ENCODE results near the gene HAUS3.

The HAUS3 gene

GRCh38 chr4:2248044-2248780 is 6.3 kb upstream of the HAUS3 start (continued):
- TF ChIP-seq CSDC2 (CRISPR knock-in tag; IDR thresholded peaks at IDR 0.05) (no peak), ZFP3 (CRISPR knock-in tag; IDR thresholded peaks at IDR 0.05) (no peak), ZNF8 (CRISPR knock-in tag; IDR thresholded peaks at IDR 0.05) (no peak), PPARA (CRISPR knock-in tag; IDR thresholded peaks at IDR 0.05; ENCODE audit: borderline replicate concordance) (no peak), TSHZ2 (CRISPR knock-in tag; IDR thresholded peaks at IDR 0.05) (no peak)

GRCh38 chr4:2247128-2248043 is 5.5 kb upstream of the HAUS3 start:
- ATAC-seq = no peak
- TF ChIP-seq ISL1 (CRISPR knock-in tag; IDR thresholded peaks at IDR 0.05) = no peak
- no peak for TF ChIP-seq ZNF70 (CRISPR knock-in tag; IDR thresholded peaks at IDR 0.05)
- no peak for TF ChIP-seq ZNF8 (CRISPR knock-in tag; IDR thresholded peaks at IDR 0.05)
- no peak for TF ChIP-seq TSHZ2 (CRISPR knock-in tag; IDR thresholded peaks at IDR 0.05)
- no peak for TF ChIP-seq BACH2 (CRISPR knock-in tag; IDR thresholded peaks at IDR 0.05; ENCODE audit: borderline replicate concordance)
- no peak for TF ChIP-seq SNAI2 (CRISPR knock-in tag; IDR thresholded peaks at IDR 0.05)
- no peak for TF ChIP-seq TCF4 (CRISPR knock-in tag; IDR thresholded peaks at IDR 0.05; ENCODE audit: borderline replicate concordance)
- no peak for TF ChIP-seq CSRNP3 (CRISPR knock-in tag; IDR thresholded peaks at IDR 0.05)
- TF ChIP-seq ESRRG (CRISPR knock-in tag; IDR thresholded peaks at IDR 0.05) = no peak
- no peak for TF ChIP-seq ZFP3 (CRISPR knock-in tag; IDR thresholded peaks at IDR 0.05)
- TF ChIP-seq ZNF565 (CRISPR knock-in tag; conservative IDR thresholded peaks at IDR 0.05; ENCODE audit: low read depth) = no peak

- no peak for TF ChIP-seq TCF4 (CRISPR knock-in tag; IDR thresholded peaks at IDR 0.05; ENCODE audit: borderline replicate concordance)
- no peak for TF ChIP-seq ZNF8 (CRISPR knock-in tag; IDR thresholded peaks at IDR 0.05)
- no peak for ATAC-seq
Observed at GRCh38 chr4:2246384-2247127, 4.6 kb upstream of the HAUS3 start.

- no peak for TF ChIP-seq ZC3H10 (CRISPR knock-in tag; IDR thresholded peaks at IDR 0.05)
- no peak for TF ChIP-seq ZFP3 (CRISPR knock-in tag; IDR thresholded peaks at IDR 0.05)
- no peak for TF ChIP-seq ESRRG (CRISPR knock-in tag; IDR thresholded peaks at IDR 0.05)
- TF ChIP-seq RARB (CRISPR knock-in tag; IDR thresholded peaks at IDR 0.05) = no peak
- TF ChIP-seq ZNF8 (CRISPR knock-in tag; IDR thresholded peaks at IDR 0.05) = no peak
- no peak for TF ChIP-seq TSHZ2 (CRISPR knock-in tag; IDR thresholded peaks at IDR 0.05)
- TF ChIP-seq TCF4 (CRISPR knock-in tag; IDR thresholded peaks at IDR 0.05; ENCODE audit: borderline replicate concordance) = no peak
- TF ChIP-seq ZNF70 (CRISPR knock-in tag; IDR thresholded peaks at IDR 0.05) = no peak
- no peak for TF ChIP-seq ARNTL (CRISPR knock-in tag; IDR thresholded peaks at IDR 0.05; ENCODE audit: borderline replicate concordance, low read depth)
- no peak for TF ChIP-seq CSRNP3 (CRISPR knock-in tag; IDR thresholded peaks at IDR 0.05)
- ATAC-seq = no peak
Observed at GRCh38 chr4:2245787-2246275, 3.9 kb upstream of the HAUS3 start.

All from SK-N-SH treated with all-trans-retinoic acid at 6 μM for 48 hours (cell line).